ENCODE measurements around the gene ATOH8. TPM values are rescaled to one million over a fixed set of nuclear protein-coding genes. Genes with fewer than 3 reads are reported as not detected.

Gene ATOH8
- total and polyA plus RNA-seq, 10 of the 15 experiments (the other 5 are each of a cell fraction or from before 2014, with no cell fraction given): 0.03 to 0.60 TPM; not detected in 8

GRCh38 chr2:85802354-85803103 lies 48.7 kb downstream of the ATOH8 start:
- H3K27ac ChIP-seq (ENCODE audit: control insufficient read depth, insufficient read depth): no peak overlapping the region
- no peaks in the 10 kb centered on the region for H4K20me1 ChIP-seq (ENCODE audit: control insufficient read depth, insufficient read depth)
- H3K9ac ChIP-seq (ENCODE audit: control insufficient read depth, insufficient read depth, low read length): no peak overlapping the region
- no peak overlapping the region for H3K4me2 ChIP-seq (ENCODE audit: control insufficient read depth, insufficient read depth)
- no peaks in the 10 kb centered on the region; the same call in 2 of the 3 replicates for H3K9me3 ChIP-seq (replicated peaks; ENCODE audit: control insufficient read depth, insufficient read depth, low read length)
- no peak for FAIRE-seq
- no TSS peak for BruUV-seq (replicated peaks)
- in situ Hi-C loops (cut with MboI): no loop called here
- CTCF ChIA-PET: interaction anchor here (1.4 to 2.3 kb wide), 3 partner anchors 11 to 166 kb away, joined by 3 to 14 read pairs (median 6); no protein-coding TSS in a partner anchor
- DNase-seq (ENCODE audit: low read depth, low spot score): no peak
- H3K4me3 ChIP-seq: no peak overlapping the region
- POLR2A ChIA-PET: no interaction called here
- no peaks in the 10 kb centered on the region for H3K4me1 ChIP-seq (ENCODE audit: control insufficient read depth, insufficient read depth, low read length)
- ATAC-seq: no peak
- SMC1A ChIA-PET (ENCODE audit: uncharacterized antibody, unreplicated experiment): interaction anchor here (1.1 to 1.4 kb wide), 3 partner anchors 9 to 73 kb away, joined by 3 to 5 read pairs (median 5); no protein-coding TSS in a partner anchor
- WGBS (ENCODE audit: insufficient coverage, insufficient replicate concordance, low lambda C conversion rate, missing lambda C conversion rate): 19% methylated on average over 9 of the region's 9 CpGs
- no peak overlapping the region for H2AFZ ChIP-seq (ENCODE audit: control insufficient read depth, low read depth, low read length)
- H3K79me2 ChIP-seq (ENCODE audit: control insufficient read depth, insufficient read depth, low read length): no peaks in the 10 kb centered on the region
- intact Hi-C loops (cut with micrococcal nuclease; ENCODE audit: unreplicated experiment): no loop called here
- no peaks in the 10 kb centered on the region for H3K27me3 ChIP-seq (replicated peaks in 1 of 2; ENCODE audit: control insufficient read depth in 2 of 2, insufficient read depth in 2 of 2, low read length in 1 of 2)
- TF ChIP-seq MYB (IDR thresholded peaks at IDR 0.05; ENCODE audit: borderline replicate concordance, low read depth, low read length): no peak
- no peak for TF ChIP-seq EP300 (IDR thresholded peaks at IDR 0.05; ENCODE audit: borderline replicate concordance in 1 of 2, control insufficient read depth in 1 of 2, low read depth in 2 of 2, low read length in 2 of 2)
- no peak for TF ChIP-seq POLR2AphosphoS2 (IDR thresholded peaks at IDR 0.05; ENCODE audit: low read depth, low read length)
- TF ChIP-seq ESRRA (IDR thresholded peaks at IDR 0.05; ENCODE audit: low read length): no peak
- TF ChIP-seq PAX8 (IDR thresholded peaks at IDR 0.05): no peak
- no peak for TF ChIP-seq ZSCAN29 (IDR thresholded peaks at IDR 0.05)
- TF ChIP-seq KLF5 (IDR thresholded peaks at IDR 0.05; ENCODE audit: partially characterized antibody): no peak
- no peak for TF ChIP-seq HDAC6 (IDR thresholded peaks at IDR 0.05; ENCODE audit: unreplicated experiment)
- no peak for TF ChIP-seq DPF2 (IDR thresholded peaks at IDR 0.05)
- TF ChIP-seq RB1 (IDR thresholded peaks at IDR 0.05; ENCODE audit: borderline replicate concordance): no peak
- TF ChIP-seq E2F4 (IDR thresholded peaks at IDR 0.05; ENCODE audit: low read depth, low read length): no peak
- no peak for TF ChIP-seq HDGF (IDR thresholded peaks at IDR 0.05)
- TF ChIP-seq IRF4 (IDR thresholded peaks at IDR 0.05; ENCODE audit: low read depth, low read length): no peak
- no peak for TF ChIP-seq EED (IDR thresholded peaks at IDR 0.05; ENCODE audit: low read depth)
- no peak for TF ChIP-seq CHD1 (IDR thresholded peaks at IDR 0.05; ENCODE audit: low read depth, low read length)
- TF ChIP-seq NR2F1 (conservative IDR thresholded peaks at IDR 0.05): no peak
- TF ChIP-seq POLR2AphosphoS5 (IDR thresholded peaks at IDR 0.05; ENCODE audit: low read length): no peak
- TF ChIP-seq ATF3 (IDR thresholded peaks at IDR 0.05; ENCODE audit: borderline replicate concordance, extremely low read depth, low read depth, low read length): no peak
- no peak for TF ChIP-seq MAX (IDR thresholded peaks at IDR 0.05; ENCODE audit: low read depth, low read length)
- no peak for TF ChIP-seq ATF7 (IDR thresholded peaks at IDR 0.05; ENCODE audit: low read depth)
- H3K36me3 ChIP-seq (ENCODE audit: control insufficient read depth in 2 of 2, insufficient read depth in 2 of 2, low read length in 1 of 2): no peaks in the 10 kb centered on the region
- RAD21 ChIA-PET (ENCODE audit: unreplicated experiment): no interaction called here
